DND-41 (cell line): ENCODE measurements around the gene COL4A1.

Experiments
- CTCF ChIP-seq: IDR thresholded peaks from 2 replicates; pipeline ENCODE4 v1.5.1; 2012; ENCODE audit warnings: borderline replicate concordance, low read length, moderate library complexity, mild to moderate bottlenecking; ENCODE audit not compliant: poor library complexity, severe bottlenecking; ENCODE audit errors: extremely low read depth
- EZH2 ChIP-seq: IDR thresholded peaks from 3 replicates; pipeline ENCODE4 v1.6.1; 2012; ENCODE audit warnings: borderline replicate concordance, low read depth, mild to moderate bottlenecking, moderate library complexity, low read length, inconsistent platforms; ENCODE audit not compliant: severe bottlenecking

- TF ChIP-seq CTCF (no peak), EZH2 (no peak)
These were observed 186.7 kb downstream of the COL4A1 start for GRCh38 chr13:110119935-110120905.
